GM12864 (cell line): ENCODE data around the gene EGFLAM.

Source experiments
- DNase-seq: peaks from one replicate; pipeline ENCODE4 v3.0.0-alpha.2; 2011; ENCODE audit warnings: low read depth
- H3K4me3 ChIP-seq: 2 replicates; pipeline ENCODE4 v1.5.1; 2011; ENCODE audit warnings: mild to moderate bottlenecking, low read depth, low read length, control low read depth
- TF ChIP-seq, protein P1 (sequence below): IDR thresholded peaks from 2 replicates; pipeline ENCODE4 v1.5.1; 2011; ENCODE audit warnings: low read depth, mild to moderate bottlenecking, moderate library complexity, low read length, control low read depth, inconsistent platforms; ENCODE audit errors: missing control alignments

Gene EGFLAM

DNA sequence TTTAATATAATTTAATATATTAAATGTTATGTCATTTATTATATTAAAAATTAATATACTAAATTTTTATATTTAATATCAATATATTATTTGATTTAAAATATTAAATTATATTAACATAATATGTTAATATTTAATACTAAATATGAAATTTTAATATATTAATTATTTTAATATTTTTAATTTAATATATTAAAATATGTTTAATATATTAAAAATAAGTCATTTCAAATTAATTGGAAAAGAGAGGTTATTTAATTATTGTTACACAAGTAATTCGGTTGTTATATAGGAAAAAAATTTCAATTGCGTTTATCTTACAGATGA is 183.9 kb downstream of the EGFLAM start:
- no peak for DNase-seq
- TF ChIP-seq, protein P1, sequence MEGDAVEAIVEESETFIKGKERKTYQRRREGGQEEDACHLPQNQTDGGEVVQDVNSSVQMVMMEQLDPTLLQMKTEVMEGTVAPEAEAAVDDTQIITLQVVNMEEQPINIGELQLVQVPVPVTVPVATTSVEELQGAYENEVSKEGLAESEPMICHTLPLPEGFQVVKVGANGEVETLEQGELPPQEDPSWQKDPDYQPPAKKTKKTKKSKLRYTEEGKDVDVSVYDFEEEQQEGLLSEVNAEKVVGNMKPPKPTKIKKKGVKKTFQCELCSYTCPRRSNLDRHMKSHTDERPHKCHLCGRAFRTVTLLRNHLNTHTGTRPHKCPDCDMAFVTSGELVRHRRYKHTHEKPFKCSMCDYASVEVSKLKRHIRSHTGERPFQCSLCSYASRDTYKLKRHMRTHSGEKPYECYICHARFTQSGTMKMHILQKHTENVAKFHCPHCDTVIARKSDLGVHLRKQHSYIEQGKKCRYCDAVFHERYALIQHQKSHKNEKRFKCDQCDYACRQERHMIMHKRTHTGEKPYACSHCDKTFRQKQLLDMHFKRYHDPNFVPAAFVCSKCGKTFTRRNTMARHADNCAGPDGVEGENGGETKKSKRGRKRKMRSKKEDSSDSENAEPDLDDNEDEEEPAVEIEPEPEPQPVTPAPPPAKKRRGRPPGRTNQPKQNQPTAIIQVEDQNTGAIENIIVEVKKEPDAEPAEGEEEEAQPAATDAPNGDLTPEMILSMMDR = no peak
- no peak overlapping the region for H3K4me3 ChIP-seq

DNA sequence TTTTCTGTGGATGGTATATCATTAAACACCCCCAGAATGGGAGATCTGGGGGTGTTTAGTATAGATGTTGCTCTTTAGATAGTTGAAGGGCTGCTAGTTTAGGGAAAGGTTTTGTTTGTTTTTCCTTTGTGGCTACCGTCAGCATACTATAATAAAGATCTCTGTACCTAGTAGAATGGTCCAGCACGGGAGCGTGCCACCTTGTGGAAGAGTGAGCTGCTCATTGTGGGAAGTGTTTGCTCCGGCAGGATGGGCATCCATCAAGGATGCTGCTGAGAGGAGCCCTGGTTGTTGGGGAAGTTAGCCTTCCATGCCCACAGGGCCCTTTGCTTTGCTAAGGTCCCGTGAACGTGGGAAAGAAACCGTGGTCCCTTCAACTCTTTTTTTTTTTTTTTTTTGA is 185.0 kb downstream of the EGFLAM start:
- DNase-seq = no peak
- no peak overlapping the region for H3K4me3 ChIP-seq
- TF ChIP-seq, protein P1 = no peak

DNA sequence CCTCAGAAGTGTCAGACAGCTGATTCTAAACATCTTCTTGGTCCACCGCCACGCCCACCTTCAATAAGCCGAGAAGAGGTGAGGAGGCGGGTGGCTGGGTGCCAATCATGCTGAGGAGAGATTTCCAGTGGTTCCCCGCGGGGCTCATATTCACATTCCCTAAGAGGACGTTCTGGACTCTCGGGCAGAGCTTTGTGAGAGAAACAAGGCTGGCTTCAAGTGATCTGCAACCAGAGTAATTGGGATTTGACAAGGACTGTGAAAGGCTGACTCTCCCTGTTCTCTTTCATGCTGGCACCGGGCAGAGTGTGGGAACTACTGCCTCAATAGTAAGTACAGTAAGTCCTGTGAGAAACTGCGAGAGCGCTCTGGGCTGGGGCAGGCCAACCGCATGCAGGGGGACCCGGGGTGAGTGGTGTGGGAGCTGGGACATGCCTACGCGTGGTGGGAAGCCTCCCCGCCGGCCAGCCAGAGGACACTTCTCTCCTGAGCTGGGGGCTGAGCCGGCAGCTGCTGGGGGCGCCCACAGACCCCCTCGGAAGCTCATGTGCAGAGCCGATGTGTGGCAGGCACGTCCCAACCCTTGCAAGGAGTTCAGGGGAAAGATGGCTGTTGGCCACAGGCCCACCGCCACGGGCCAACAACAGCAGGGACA is 187.1 kb downstream of the EGFLAM start:
- H3K4me3 ChIP-seq = no peak overlapping the region
- TF ChIP-seq, protein P1 = no peak
- no peak for DNase-seq

DNA sequence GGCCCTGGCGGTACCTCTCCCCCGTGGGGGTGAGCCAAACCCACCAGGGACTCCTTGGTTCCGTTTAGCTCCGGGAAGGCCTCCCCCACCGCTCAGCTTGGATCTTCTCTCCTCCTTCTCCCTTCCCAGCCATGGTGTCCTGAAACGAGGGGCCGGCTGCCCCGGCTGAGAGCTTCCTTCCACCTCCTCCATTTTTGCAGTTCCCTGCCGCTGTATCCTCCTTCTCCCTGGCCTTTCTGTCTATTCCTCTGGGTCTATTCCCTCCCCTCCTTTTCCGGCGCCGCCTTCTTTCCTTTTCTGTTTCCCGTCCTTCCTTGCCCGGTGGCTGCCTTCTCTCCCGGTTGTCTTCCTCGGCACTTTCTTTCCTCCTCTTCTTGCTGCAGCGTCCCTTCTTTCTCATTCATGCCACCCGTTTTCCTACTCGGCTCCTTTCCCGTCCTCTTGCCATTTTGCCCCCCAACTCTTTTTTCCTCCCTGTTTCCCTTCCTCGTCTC is 187.7 kb downstream of the EGFLAM start:
- TF ChIP-seq, protein P1 = no peak
- DNase-seq = no peak
- H3K4me3 ChIP-seq = no peak overlapping the region

DNA sequence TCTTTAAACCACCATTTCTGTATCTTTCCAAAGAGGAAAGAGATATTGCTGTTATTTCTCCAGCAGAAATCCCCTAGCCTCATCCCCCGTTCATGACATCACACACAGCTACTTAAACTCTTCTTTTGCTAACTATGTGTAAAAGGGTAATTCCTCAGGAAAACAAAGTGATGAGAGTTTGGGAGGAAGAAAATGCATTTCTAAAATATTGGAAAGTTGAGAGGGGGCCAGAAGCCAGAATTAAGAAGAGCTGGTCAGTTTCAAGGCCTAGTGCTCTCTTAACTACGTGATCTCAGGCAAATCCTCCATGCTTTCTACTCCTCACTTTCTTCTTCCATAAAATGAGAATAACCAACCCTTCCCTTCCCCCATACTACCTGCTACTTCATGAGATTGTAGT is 188.7 kb downstream of the EGFLAM start:
- TF ChIP-seq, protein P1 = no peak
- DNase-seq = no peak
- H3K4me3 ChIP-seq = no peak overlapping the region

DNA sequence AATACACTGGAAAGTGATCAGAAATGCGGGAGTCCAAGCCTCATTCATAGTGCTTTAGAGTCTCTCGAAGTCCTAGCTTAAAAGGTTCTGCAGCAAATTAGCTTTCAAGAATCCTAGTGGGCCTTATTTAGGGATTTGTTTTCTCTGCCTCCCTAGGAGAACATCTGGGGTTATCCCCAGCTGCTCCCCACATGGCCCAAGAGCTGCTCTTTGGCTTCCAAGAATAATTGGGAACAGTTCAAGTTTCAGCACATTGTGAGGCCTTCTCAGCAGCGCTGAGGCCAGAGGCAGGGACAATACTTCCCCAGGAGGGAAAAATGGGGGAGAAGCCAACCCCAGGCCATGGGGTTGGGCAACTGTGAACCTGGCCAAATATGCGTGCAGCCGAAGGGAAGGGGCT is 189.4 kb downstream of the EGFLAM start:
- H3K4me3 ChIP-seq = no peak overlapping the region
- TF ChIP-seq, protein P1 = no peak
- DNase-seq = no peak
